Panc1 (cell line): Measurements from ENCODE around the gene MCM7.

Experiments used
- POLR2AphosphoS5 ChIP-seq: IDR thresholded peaks from 2 replicates; pipeline ENCODE4 v1.6.1; 2012; ENCODE audit warnings: mild to moderate bottlenecking, low read depth, low read length, moderate library complexity
- REST ChIP-seq, 2 experiments: IDR thresholded peaks; 2 replicates each; pipeline ENCODE4 v1.6.1; 2011 to 2012; ENCODE audit warnings: low read depth in 2 of 2, control low read depth in 1 of 2, low read length in 1 of 2, mild to moderate bottlenecking in 1 of 2, moderate library complexity in 1 of 2; ENCODE audit not compliant: insufficient read depth in 1 of 2
- TF ChIP-seq, protein P1 (sequence below): fragments of 450-650 bp; IDR thresholded peaks from 2 replicates; pipeline ENCODE4 v1.5.1; 2017; ENCODE audit warnings: mild to moderate bottlenecking

GRCh38 chr7:100105534-100105933 lies 4.3 kb upstream of the MCM7 start:
- TF ChIP-seq, protein P1, sequence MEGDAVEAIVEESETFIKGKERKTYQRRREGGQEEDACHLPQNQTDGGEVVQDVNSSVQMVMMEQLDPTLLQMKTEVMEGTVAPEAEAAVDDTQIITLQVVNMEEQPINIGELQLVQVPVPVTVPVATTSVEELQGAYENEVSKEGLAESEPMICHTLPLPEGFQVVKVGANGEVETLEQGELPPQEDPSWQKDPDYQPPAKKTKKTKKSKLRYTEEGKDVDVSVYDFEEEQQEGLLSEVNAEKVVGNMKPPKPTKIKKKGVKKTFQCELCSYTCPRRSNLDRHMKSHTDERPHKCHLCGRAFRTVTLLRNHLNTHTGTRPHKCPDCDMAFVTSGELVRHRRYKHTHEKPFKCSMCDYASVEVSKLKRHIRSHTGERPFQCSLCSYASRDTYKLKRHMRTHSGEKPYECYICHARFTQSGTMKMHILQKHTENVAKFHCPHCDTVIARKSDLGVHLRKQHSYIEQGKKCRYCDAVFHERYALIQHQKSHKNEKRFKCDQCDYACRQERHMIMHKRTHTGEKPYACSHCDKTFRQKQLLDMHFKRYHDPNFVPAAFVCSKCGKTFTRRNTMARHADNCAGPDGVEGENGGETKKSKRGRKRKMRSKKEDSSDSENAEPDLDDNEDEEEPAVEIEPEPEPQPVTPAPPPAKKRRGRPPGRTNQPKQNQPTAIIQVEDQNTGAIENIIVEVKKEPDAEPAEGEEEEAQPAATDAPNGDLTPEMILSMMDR, result no peak
- TF ChIP-seq POLR2AphosphoS5 (no peak), REST (IDR thresholded peaks at IDR 0.05; ENCODE audit: insufficient read depth in 1 of 2, low read depth in 2 of 2, low read length in 1 of 2) (no peak)
